Activated CD4-positive, alpha-beta memory T cell treated with anti-CD3 and anti-CD28 coated beads for 36 hours (primary cell): ENCODE results near the gene ZNF536. TPM values are rescaled to one million over a fixed set of nuclear protein-coding genes. Genes with fewer than 3 reads are reported as not detected.

Experiments
- CTCF ChIA-PET: fragments of 350-600 bp; sonication (Branson Sonifier 250); formaldehyde crosslinking; loops from one replicate; lab custom pipeline; 2021; ENCODE audit warnings: antibody characterized with exemption, inconsistent platforms; lab: Charles Lee
- POLR2A ChIA-PET: fragments of 350-600 bp; sonication (Branson Sonifier 250); formaldehyde crosslinking; loops from one replicate; lab custom pipeline; 2021; ENCODE audit warnings: antibody characterized with exemption; lab: Charles Lee
- DNase-seq: peaks from one replicate; pipeline ENCODE4 v3.0.0-alpha.2; 2020
- H3K27ac Mint-ChIP-seq: one replicate; pipeline ENCODE4 v1.8.0; 2021; ENCODE audit warnings: mixed read lengths
- H3K27me3 Mint-ChIP-seq: one replicate; pipeline ENCODE4 v1.8.0; 2021; ENCODE audit warnings: mixed read lengths
- H3K36me3 Mint-ChIP-seq: one replicate; pipeline ENCODE4 v1.8.0; 2021; ENCODE audit warnings: mixed read lengths
- H3K4me1 Mint-ChIP-seq: one replicate; pipeline ENCODE4 v1.8.0; 2021; ENCODE audit warnings: low read depth, mixed read lengths
- H3K4me3 Mint-ChIP-seq: one replicate; pipeline ENCODE4 v1.8.0; 2021; ENCODE audit warnings: mild to moderate bottlenecking, mixed read lengths
- H3K9me3 Mint-ChIP-seq: one replicate; pipeline ENCODE4 v1.8.0; 2021; ENCODE audit warnings: mixed read lengths
- intact Hi-C: fragments of 100-400 bp; cut with micrococcal nuclease; formaldehyde crosslinking; loops from one replicate; pipeline ENCODE4 v1.15.1; 2023
- total RNA-seq, 2 experiments: library from RNA; stranded (reverse); gene quantifications; one replicate each; pipeline ENCODE4 v1.2.3, GENCODE V29; 2021

Gene ZNF536
- total RNA-seq, 2 experiments from 2014 or later, result not detected

GRCh38 chr19:30360376-30361106 lies 11.6 kb upstream of the ZNF536 start:
- Mint-ChIP-seq H3K27me3 (peaks cover 19% of the 10 kb centered on the region), H3K9me3 (no peaks in the 10 kb centered on the region), H3K4me1 (no peaks in the 10 kb centered on the region), H3K27ac (no peak overlapping the region), H3K36me3 (no peaks in the 10 kb centered on the region), H3K4me3 (no peak overlapping the region)
- DNase-seq, result no peak
- ChIA-PET CTCF (no interaction called here), POLR2A (no interaction called here)
- intact Hi-C loops, result no loop called here

DNA sequence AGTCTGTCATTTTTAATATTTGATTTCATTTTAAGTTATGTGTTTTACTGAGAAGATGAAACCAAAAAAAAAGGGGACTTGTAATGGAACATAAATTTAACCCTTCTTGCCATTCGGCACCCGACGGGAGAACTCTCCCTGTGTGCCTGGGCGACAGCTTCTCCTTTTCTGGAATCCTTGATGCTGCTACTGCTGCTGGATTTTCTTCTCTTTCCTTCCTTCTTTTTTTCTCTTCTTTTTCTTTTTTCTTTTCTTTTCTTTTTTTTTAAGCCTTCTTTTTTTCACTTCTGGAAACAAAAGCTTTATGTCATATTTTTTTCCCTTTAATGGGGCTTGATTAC lies 11.1 kb upstream of the ZNF536 start:
- intact Hi-C loops, result no loop called here
- no peaks in the 10 kb centered on the region for H3K36me3 Mint-ChIP-seq
- no peaks in the 10 kb centered on the region for H3K4me1 Mint-ChIP-seq
- H3K4me3 Mint-ChIP-seq, result no peak overlapping the region
- ChIA-PET POLR2A (no interaction called here), CTCF (no interaction called here)
- H3K27me3 Mint-ChIP-seq, result peaks cover 19% of the 10 kb centered on the region
- DNase-seq, result no peak
- no peak overlapping the region for H3K27ac Mint-ChIP-seq
- no peaks in the 10 kb centered on the region for H3K9me3 Mint-ChIP-seq

DNA sequence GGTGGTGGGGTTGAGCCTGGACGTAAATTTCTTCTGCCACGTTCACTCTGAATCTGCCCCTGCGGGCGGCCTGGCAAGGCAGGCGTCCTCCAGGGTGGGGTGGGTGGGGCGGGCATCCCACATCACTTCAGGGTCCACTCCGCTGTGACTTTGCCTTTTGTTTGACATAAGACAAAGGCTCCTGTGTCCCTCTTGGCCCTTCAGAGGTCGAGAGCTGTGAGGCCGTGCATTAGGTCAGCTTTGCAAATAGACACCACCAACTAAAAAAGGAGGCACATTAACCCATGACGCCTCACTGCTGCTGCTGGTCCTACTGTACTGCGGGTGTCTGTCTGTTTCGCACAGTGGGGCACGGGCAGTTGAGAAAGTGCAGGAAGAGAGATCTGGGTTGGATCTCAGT lies 10.5 kb upstream of the ZNF536 start:
- H3K36me3 Mint-ChIP-seq, result no peaks in the 10 kb centered on the region
- H3K27me3 Mint-ChIP-seq, result peaks cover 19% of the 10 kb centered on the region
- no peak overlapping the region for H3K4me3 Mint-ChIP-seq
- no peak for DNase-seq
- POLR2A ChIA-PET, result no interaction called here
- no peaks in the 10 kb centered on the region for H3K4me1 Mint-ChIP-seq
- H3K27ac Mint-ChIP-seq, result no peak overlapping the region
- H3K9me3 Mint-ChIP-seq, result no peaks in the 10 kb centered on the region
- CTCF ChIA-PET, result no interaction called here
- intact Hi-C loops, result no loop called here

DNA sequence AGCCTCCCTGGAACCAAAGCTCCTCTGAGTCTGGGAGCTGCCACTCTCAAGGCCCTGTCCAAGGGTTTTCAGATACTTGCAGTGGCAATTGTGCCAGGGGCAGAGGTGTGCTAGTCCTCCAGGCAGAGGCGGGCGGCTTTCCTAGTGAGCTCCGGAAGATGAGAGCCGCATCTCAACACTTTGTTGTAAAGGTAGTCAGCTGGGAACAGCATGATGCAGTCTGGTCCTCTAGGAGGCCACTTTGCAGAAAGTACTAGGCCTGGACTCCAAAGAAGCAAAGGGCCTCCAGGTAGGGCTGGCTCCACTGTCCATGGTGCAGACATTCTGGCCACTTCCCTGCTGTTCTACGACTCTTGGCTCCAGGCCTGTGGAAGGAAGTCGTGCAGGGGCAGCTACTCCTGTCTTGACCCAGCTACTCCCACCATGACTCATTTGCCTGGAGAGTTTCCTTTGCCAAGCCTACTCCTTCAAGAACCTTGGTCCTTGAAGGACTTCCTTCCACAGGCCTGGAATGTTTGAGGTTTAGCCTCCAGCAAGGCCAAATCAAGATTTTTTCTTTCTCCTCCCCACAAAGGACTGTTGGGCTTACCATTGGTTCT lies 9.9 kb upstream of the ZNF536 start:
- intact Hi-C loops, result no loop called here
- no peaks in the 10 kb centered on the region for H3K9me3 Mint-ChIP-seq
- POLR2A ChIA-PET, result no interaction called here
- CTCF ChIA-PET, result no interaction called here
- H3K4me3 Mint-ChIP-seq, result no peak overlapping the region
- H3K27me3 Mint-ChIP-seq, result peaks cover 19% of the 10 kb centered on the region
- H3K36me3 Mint-ChIP-seq, result no peaks in the 10 kb centered on the region
- no peak overlapping the region for H3K27ac Mint-ChIP-seq
- H3K4me1 Mint-ChIP-seq, result no peaks in the 10 kb centered on the region
- DNase-seq, result no peak

- intact Hi-C loops, result no loop called here
- no peaks in the 10 kb centered on the region for H3K9me3 Mint-ChIP-seq
- ChIA-PET CTCF (no interaction called here), POLR2A (no interaction called here)
- DNase-seq, result no peak
- no peak overlapping the region for H3K4me3 Mint-ChIP-seq
- peaks cover 15% of the 10 kb centered on the region for H3K27me3 Mint-ChIP-seq
- no peak overlapping the region for H3K27ac Mint-ChIP-seq
- H3K36me3 Mint-ChIP-seq, result no peaks in the 10 kb centered on the region
- H3K4me1 Mint-ChIP-seq, result no peaks in the 10 kb centered on the region
Observed at GRCh38 chr19:30363073-30363472, 9.1 kb upstream of the ZNF536 start.

DNA sequence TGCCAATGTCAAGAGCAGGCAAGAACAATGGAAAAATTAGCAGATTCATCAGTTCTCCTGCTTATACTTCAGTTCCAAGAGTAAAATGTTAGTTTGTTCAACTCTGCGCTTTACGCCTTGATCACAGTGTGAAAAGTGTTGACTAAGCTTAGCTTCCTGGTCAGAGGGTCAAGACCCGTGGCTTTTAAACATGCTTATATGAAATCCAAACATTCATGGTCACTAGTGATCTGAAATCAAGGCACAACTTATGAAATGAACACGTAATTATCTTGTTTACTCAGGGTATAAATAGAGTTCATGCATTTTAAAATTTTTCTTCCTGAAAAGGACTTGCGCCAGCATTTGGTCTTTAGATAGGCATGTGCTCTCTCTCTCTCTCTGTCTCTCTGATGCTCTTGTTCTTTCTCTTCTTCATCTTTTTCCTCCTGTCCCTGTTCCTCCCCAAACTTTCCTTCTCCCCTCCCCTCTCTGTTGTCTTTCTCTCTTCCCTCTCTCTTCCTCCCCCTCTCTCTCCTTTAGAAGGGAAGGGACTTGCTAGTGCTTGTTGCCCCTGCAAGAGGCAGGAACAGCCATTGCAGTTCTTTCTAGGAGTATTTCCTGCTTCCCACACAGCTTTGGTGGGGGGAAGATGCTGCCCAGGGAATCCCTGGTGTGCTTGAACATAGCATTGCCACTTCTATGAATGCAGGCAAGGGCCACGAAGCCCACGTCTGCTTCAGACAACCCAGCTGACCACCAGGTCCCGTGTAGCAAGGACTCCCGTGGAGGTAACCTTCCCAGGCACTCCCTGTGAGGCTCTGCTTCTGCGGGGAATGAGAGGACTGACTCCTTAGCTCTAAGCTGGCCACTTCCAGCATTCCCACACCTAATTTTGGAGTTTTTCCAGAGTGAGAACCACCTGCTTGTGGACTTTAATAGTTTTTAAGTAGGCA lies 7.1 kb upstream of the ZNF536 start:
- no peaks in the 10 kb centered on the region for H3K4me1 Mint-ChIP-seq
- intact Hi-C loops, result no loop called here
- no peaks in the 10 kb centered on the region for H3K9me3 Mint-ChIP-seq
- H3K27me3 Mint-ChIP-seq, result peaks cover 6% of the 10 kb centered on the region
- no peak overlapping the region for H3K4me3 Mint-ChIP-seq
- ChIA-PET CTCF (no interaction called here), POLR2A (no interaction called here)
- no peak overlapping the region for H3K27ac Mint-ChIP-seq
- no peaks in the 10 kb centered on the region for H3K36me3 Mint-ChIP-seq
- DNase-seq, result no peak

GRCh38 chr19:30366282-30366681 lies 5.9 kb upstream of the ZNF536 start:
- Mint-ChIP-seq H3K27ac (no peak overlapping the region), H3K27me3 (no peaks in the 10 kb centered on the region), H3K4me1 (no peaks in the 10 kb centered on the region), H3K9me3 (no peaks in the 10 kb centered on the region), H3K36me3 (no peaks in the 10 kb centered on the region), H3K4me3 (no peak overlapping the region)
- intact Hi-C loops, result no loop called here
- CTCF ChIA-PET, result no interaction called here
- POLR2A ChIA-PET, result no interaction called here
- DNase-seq, result no peak

DNA sequence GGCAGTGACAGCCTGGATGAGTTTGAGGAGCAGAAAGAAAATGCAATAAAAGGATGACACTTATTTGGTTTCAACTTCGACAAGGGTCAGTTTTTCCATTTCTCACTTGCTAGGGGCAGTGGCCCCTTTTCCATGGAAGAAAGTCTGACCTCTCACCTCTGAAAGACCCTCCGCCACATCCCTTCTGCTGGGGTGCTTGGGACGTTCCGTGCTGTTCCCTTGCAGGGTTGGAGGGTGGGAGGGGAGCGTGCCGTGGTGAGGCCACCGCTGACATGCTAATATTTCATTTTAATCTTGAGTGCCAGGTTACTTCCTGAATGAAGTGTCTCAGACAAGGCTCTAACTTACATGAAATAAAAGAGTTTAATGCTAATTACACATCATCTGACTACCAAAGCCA lies 5.2 kb upstream of the ZNF536 start:
- intact Hi-C loops, result no loop called here
- H3K4me1 Mint-ChIP-seq, result no peaks in the 10 kb centered on the region
- no peak for DNase-seq
- H3K9me3 Mint-ChIP-seq, result no peaks in the 10 kb centered on the region
- H3K4me3 Mint-ChIP-seq, result no peak overlapping the region
- peaks cover 1% of the 10 kb centered on the region for H3K27me3 Mint-ChIP-seq
- H3K27ac Mint-ChIP-seq, result no peak overlapping the region
- ChIA-PET CTCF (no interaction called here), POLR2A (no interaction called here)
- no peaks in the 10 kb centered on the region for H3K36me3 Mint-ChIP-seq

- no peaks in the 10 kb centered on the region for H3K9me3 Mint-ChIP-seq
- no peak for DNase-seq
- ChIA-PET CTCF (no interaction called here), POLR2A (no interaction called here)
- no peak overlapping the region for H3K4me3 Mint-ChIP-seq
- H3K4me1 Mint-ChIP-seq, result no peaks in the 10 kb centered on the region
- H3K27me3 Mint-ChIP-seq, result peaks cover 2% of the 10 kb centered on the region
- H3K36me3 Mint-ChIP-seq, result no peaks in the 10 kb centered on the region
- intact Hi-C loops, result no loop called here
- no peak overlapping the region for H3K27ac Mint-ChIP-seq
Observed at GRCh38 chr19:30367421-30367820, 4.8 kb upstream of the ZNF536 start.

DNA sequence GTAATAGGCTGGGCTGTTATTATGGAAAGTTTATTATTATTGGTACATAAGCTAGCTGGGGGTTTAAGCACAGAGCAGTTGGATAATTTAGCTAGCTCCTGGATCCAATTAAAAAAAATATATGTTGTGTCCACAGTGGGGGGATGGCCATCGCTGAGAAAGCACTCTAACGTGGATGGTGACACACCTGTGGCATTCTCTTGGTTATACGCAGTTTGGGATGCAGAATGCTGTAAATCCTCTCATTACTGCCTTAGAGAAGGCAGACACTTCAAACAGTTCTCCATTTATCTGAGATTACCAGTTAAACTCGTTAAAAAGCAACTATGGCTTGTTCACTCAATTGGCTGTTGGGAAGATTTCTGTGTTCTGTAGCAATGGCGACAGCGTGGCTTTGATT lies 2.4 kb upstream of the ZNF536 start:
- DNase-seq, result no peak
- POLR2A ChIA-PET, result no interaction called here
- no peaks in the 10 kb centered on the region for H3K9me3 Mint-ChIP-seq
- CTCF ChIA-PET, result no interaction called here
- H3K36me3 Mint-ChIP-seq, result no peaks in the 10 kb centered on the region
- peaks cover 11% of the 10 kb centered on the region for H3K27me3 Mint-ChIP-seq
- no peaks in the 10 kb centered on the region for H3K4me1 Mint-ChIP-seq
- H3K4me3 Mint-ChIP-seq, result no peak overlapping the region
- intact Hi-C loops, result no loop called here
- H3K27ac Mint-ChIP-seq, result no peak overlapping the region

GRCh38 chr19:30371161-30371836 lies 885 bp upstream of the ZNF536 start:
- intact Hi-C loops, result no loop called here
- DNase-seq, result no peak
- Mint-ChIP-seq H3K27me3 (peaks cover 21% of the 10 kb centered on the region), H3K27ac (no peak overlapping the region), H3K36me3 (no peaks in the 10 kb centered on the region), H3K9me3 (no peaks in the 10 kb centered on the region), H3K4me1 (no peaks in the 10 kb centered on the region), H3K4me3 (no peak overlapping the region)
- CTCF ChIA-PET, result no interaction called here
- POLR2A ChIA-PET, result no interaction called here

DNA sequence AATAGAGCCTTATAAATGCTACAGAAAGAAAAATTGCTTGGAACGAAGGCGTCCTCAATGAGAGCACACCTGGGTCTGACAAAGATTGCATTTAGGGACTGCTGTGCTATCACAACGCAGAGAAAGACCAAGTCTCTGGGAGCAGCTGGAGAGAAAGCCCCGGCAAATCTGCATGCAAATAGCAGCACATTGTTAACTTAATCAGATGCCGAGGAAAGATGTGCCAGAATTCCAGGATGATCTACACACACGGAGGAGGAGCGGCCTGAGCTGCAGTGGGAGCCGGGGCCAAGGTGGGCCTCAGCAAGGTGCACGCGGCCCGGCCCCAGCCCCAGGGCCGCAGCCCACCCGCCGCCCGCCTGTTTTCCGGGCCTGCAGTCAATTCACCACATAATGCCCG lies 1.4 kb downstream of the ZNF536 start:
- H3K27me3 Mint-ChIP-seq, result peaks cover 23% of the 10 kb centered on the region
- H3K9me3 Mint-ChIP-seq, result no peaks in the 10 kb centered on the region
- H3K27ac Mint-ChIP-seq, result no peak overlapping the region
- no peak for DNase-seq
- no peak overlapping the region for H3K4me3 Mint-ChIP-seq
- intact Hi-C loops, result no loop called here
- no peaks in the 10 kb centered on the region for H3K4me1 Mint-ChIP-seq
- ChIA-PET POLR2A (no interaction called here), CTCF (interaction anchor here (0.6 kb wide), 1 partner anchor 294 kb away, joined by 3 read pairs; no protein-coding TSS in a partner anchor)
- no peaks in the 10 kb centered on the region for H3K36me3 Mint-ChIP-seq
